Retinal pigment epithelial cell (primary cell): ENCODE results near the gene POT1.

Source experiments
- DNase-seq: peaks from one replicate; pipeline ENCODE4 v3.0.0-alpha.2; 2010; ENCODE audit warnings: low read depth
- H3K4me3 ChIP-seq: 2 replicates; pipeline ENCODE4 v1.5.1; 2011; ENCODE audit warnings: mild to moderate bottlenecking, low read length, control low read depth, moderate library complexity
- CTCF ChIP-seq: conservative IDR thresholded peaks from 2 replicates; pipeline ENCODE4 v1.5.1; 2011; ENCODE audit warnings: low read depth, low read length, control low read depth, inconsistent platforms

The POT1 gene

GRCh38 chr7:124943472-124943871 lies 13.8 kb upstream of the POT1 start:
- H3K4me3 ChIP-seq: no peak overlapping the region
- DNase-seq: peak; percentile 2
- TF ChIP-seq CTCF: no peak

- no peak for DNase-seq
- no peak overlapping the region for H3K4me3 ChIP-seq
- TF ChIP-seq CTCF: no peak
Observed at GRCh38 chr7:124942399-124942798, 12.8 kb upstream of the POT1 start.

- TF ChIP-seq CTCF: no peak
- DNase-seq: no peak
- no peak overlapping the region for H3K4me3 ChIP-seq
Observed at GRCh38 chr7:124940306-124940705, 10.7 kb upstream of the POT1 start.

- no peak for DNase-seq
- TF ChIP-seq CTCF: no peak
- H3K4me3 ChIP-seq: no peak overlapping the region
Observed at GRCh38 chr7:124938128-124938527, 8.5 kb upstream of the POT1 start.

- no peak for DNase-seq
- TF ChIP-seq CTCF: no peak
Observed at GRCh38 chr7:124937076-124937475, 7.5 kb upstream of the POT1 start.

GRCh38 chr7:124934841-124935240 lies 5.2 kb upstream of the POT1 start:
- no peak for TF ChIP-seq CTCF
- H3K4me3 ChIP-seq: no peak overlapping the region
- DNase-seq: no peak

More at GRCh38 chr7:124937076-124937475, 7.5 kb upstream of the POT1 start:
- H3K4me3 ChIP-seq: no peak overlapping the region

- DNase-seq: no peak
- H3K4me3 ChIP-seq: no peak overlapping the region
- TF ChIP-seq CTCF: no peak
Observed at GRCh38 chr7:124930655-124931597, 1.3 kb upstream of the POT1 start.
